ENCODE data around the gene CLPTM1.
A peak's percentile ranks its signal among the peaks of the same experiment; 100 is the strongest.
"Not testable (repeated sequence)": the region's sequence is repeated elsewhere in the genome, so short reads cannot be mapped to it uniquely, and the experiment has no call there.

The CLPTM1 gene, protein sequence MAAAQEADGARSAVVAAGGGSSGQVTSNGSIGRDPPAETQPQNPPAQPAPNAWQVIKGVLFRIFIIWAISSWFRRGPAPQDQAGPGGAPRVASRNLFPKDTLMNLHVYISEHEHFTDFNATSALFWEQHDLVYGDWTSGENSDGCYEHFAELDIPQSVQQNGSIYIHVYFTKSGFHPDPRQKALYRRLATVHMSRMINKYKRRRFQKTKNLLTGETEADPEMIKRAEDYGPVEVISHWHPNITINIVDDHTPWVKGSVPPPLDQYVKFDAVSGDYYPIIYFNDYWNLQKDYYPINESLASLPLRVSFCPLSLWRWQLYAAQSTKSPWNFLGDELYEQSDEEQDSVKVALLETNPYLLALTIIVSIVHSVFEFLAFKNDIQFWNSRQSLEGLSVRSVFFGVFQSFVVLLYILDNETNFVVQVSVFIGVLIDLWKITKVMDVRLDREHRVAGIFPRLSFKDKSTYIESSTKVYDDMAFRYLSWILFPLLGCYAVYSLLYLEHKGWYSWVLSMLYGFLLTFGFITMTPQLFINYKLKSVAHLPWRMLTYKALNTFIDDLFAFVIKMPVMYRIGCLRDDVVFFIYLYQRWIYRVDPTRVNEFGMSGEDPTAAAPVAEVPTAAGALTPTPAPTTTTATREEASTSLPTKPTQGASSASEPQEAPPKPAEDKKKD

DNA sequence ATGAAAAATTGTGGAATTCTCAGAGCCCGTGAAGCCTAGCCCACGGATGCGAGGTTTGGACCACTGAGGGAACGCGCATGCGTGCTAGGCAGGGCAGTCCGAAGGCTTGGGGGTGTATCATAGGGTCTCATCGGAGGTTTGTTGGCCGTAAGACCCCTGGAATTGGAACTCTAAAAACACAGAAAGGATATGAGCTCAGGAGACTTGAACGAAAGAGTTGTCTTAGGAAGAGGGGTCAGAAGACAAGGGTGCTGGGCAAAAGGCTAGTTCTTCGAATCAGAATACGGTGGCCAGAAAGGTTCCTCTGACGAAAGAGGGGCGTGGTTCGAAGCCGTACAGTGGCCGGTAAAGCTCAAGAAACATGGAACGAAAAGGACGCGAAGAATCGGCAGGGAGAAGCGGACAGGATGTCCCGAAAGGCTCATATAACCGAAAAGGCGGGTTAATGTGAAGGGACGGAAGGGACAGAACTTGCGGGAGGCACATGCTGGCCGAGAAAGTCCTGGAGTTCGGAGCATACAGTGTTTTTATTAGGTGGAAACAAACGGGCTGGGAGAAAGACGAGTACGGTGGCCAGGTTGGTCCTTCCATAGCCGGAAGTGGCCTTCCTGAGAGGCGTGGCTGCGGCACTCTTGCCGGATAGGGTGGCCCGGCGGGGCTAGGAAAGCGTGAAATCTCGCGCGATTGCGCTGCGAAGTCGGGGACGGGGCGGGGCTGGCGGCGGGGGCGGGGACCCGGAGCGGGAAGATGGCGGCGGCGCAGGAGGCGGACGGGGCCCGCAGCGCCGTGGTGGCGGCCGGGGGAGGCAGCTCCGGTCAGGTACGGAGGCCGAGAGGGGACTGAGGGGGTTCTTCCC, at the start of gene CLPTM1:
Gene CLPTM1, plus strand, starts transcription at position 732 of the 856 bp plus-strand sequence. Its CDS starts 16 bp downstream, at position 748.
- peak; percentile 97 for DNase-seq

- no peak for DNase-seq
These were observed 49.6 kb upstream of the CLPTM1 start, which contains the start of gene APOE for GRCh38 chr19:44905437-44906160. Gene APOE, plus strand, starts transcription at chr19:44905796. Its CDS starts 829 bp downstream, at chr19:44906625.

GRCh38 chr19:44907613-44908012, 47.6 kb upstream of the CLPTM1 start:
- DNase-seq: no peak

GRCh38 chr19:44908074-44908835, 46.9 kb upstream of the CLPTM1 start:
- no peak for DNase-seq

GRCh38 chr19:44908836-44909261, 46.3 kb upstream of the CLPTM1 start:
- no peak for DNase-seq

DNA sequence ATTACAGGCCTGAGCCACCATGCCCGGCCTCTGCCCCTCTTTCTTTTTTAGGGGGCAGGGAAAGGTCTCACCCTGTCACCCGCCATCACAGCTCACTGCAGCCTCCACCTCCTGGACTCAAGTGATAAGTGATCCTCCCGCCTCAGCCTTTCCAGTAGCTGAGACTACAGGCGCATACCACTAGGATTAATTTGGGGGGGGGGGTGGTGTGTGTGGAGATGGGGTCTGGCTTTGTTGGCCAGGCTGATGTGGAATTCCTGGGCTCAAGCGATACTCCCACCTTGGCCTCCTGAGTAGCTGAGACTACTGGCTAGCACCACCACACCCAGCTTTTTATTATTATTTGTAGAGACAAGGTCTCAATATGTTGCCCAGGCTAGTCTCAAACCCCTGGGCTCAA, 45.4 kb upstream of the CLPTM1 start:
- DNase-seq: no peak

- DNase-seq: not testable (repeated sequence)
These were observed 43.3 kb upstream of the CLPTM1 start for GRCh38 chr19:44911896-44912295.

GRCh38 chr19:44912854-44913253, 42.3 kb upstream of the CLPTM1 start:
- DNase-seq: no peak

DNA sequence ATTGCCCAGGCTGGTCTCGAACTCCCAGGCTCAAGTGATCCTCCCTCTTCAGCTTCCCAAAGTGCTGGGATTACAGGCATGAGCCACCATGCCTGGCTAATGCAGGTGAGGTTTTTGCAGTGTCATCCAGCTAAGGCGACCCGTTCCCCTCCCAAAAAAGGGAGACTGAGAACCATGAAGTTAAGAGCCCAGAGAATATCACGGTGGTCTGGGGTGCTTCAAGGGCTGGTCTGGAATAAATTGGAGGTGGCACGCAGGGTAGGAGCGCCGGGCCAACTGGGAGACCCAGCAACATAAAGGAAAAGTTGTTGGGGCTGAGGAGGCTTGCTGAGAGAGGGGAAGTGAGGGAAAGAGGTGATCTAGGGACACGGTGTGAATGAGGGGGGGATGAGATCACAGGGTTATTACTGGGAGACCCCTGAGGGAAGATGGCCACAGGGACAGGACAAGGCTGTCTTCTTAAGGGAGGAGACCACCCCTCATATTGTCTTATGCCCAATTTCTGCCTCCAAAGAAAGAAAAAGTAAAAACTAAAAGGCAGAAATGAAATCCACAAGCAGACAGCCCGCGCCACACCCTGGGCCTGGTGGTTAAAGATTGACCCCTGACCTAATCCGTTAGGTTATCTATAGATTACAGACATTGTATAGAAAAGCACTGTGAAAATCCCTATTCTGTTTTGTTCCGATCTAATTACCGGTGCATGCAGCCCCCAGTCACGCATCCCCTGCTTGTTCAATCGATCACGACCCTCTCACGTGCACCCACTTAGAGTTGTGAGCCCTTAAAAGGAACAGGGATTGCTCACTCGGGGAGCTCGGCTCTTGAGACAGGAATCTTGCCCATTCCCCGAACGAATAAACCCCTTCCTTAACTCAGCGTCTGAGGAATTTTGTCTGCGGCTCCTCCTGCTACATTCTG, 41.4 kb upstream of the CLPTM1 start:
- not testable (repeated sequence) for DNase-seq

- peak; percentile 83 for DNase-seq
These were observed 40.6 kb upstream of the CLPTM1 start, which contains the start of gene APOC1 for GRCh38 chr19:44914433-44915206. Gene APOC1, plus strand, starts transcription at chr19:44914608. Its CDS starts 284 bp downstream, at chr19:44914892.

DNA sequence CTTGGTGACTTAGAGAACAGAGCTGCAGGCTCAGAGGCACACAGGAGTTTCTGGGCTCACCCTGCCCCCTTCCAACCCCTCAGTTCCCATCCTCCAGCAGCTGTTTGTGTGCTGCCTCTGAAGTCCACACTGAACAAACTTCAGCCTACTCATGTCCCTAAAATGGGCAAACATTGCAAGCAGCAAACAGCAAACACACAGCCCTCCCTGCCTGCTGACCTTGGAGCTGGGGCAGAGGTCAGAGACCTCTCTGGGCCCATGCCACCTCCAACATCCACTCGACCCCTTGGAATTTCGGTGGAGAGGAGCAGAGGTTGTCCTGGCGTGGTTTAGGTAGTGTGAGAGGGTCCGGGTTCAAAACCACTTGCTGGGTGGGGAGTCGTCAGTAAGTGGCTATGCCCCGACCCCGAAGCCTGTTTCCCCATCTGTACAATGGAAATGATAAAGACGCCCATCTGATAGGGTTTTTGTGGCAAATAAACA, 30.9 kb upstream of the CLPTM1 start:
- DNase-seq: no peak

DNA sequence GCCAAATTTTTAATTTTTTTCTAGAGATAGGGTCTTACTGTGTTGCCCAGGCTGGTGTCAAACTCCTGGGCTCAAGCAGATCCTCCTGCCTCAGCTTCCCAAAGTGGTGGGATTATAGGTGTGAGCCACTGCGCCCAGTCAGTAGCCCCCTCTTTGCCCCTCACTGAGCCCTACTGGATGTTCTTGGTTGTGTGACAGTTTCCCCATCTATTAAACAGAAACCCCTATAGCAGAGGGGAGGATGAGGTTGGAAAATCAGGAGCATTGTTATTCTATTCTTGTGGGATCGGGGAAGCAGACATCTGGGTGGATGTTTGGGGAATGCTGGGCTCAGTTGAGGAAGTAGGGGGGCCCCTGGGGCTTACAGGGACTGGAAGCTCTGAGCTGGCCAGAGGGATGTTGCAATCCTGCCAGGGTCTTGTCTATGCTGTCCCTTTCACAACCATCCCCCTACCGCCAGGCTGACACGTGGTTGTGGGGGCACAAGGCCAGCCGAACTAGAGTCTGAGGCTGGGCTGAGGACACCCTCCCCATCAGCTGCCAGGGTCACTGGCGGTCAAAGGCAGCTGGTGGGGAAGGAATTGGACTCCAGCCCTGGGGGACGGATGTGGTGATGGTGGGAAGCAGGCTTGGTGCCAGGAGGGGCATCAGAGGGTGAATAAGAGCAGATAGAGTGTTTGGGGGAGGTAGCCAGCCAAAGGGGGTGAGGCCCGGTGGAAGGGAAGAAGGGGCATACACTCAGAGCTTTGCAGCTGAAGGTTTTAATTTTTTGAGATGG, 29.9 kb upstream of the CLPTM1 start:
- DNase-seq: no peak

- not testable (repeated sequence) for DNase-seq
These were observed 28.7 kb upstream of the CLPTM1 start for GRCh38 chr19:44926245-44927077.

GRCh38 chr19:44927746-44928145, 27.4 kb upstream of the CLPTM1 start:
- DNase-seq: no peak

DNA sequence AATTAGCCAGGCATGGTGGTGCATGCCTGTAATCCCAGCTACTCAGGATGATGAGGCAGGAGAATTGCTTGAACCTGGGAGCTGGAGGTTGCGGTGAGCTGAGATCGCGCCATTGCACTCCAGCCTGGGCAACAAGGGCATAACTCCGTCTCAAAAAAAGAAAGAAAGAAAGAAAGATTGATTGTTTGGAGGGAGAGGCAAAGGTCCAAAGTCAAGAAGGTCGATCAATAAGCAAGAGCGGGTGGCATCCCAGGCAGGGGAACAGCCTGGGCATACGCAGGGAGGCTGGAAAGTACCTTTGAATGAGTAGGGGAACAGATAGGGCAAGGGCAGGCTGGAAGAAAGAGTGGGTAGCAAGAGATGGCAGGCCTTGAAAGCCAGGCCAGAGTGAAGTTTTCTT, 25.1 kb upstream of the CLPTM1 start:
- DNase-seq: no peak

DNA sequence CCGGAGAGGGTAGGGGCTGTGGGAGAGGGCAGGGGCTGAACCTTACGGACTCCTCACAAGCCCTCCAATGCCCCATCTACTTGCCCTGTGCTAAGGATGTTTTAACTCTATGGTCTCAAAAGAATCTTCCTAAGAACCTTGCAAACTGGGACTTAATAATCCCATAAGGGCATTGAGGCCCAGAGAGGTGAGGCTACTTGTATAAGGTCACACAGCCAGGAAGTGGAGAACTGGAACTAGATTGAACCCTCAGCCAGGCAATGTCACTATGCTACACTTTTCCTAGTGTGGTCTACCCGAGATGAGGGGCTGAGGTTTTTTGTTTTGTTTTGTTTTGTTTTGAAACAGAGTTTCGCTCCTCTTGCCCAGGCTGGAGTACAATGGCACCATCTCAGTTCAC, 23.6 kb upstream of the CLPTM1 start:
- DNase-seq: no peak

- no peak for DNase-seq
These were observed 15.5 kb upstream of the CLPTM1 start for GRCh38 chr19:44939668-44940067.
